Lower leg skin (tissue), 3 donors: Measurements from ENCODE around the gene FUT9.

Experiments used
- CTCF ChIP-seq, 3 donors: fragments of 450-650 bp; IDR thresholded peaks; one replicate each; pipeline ENCODE4 v1.5.1; 2016; ENCODE audit warnings: antibody characterized with exemption in 3 of 3, mild to moderate bottlenecking in 3 of 3, moderate library complexity in 2 of 3
- POLR2A ChIP-seq, 2 donors: fragments of 450-650 bp; IDR thresholded peaks; one replicate each; pipeline ENCODE4 v1.6.1; 2016 to 2017; ENCODE audit warnings: antibody characterized with exemption in 2 of 2, mild to moderate bottlenecking in 1 of 2, moderate library complexity in 1 of 2

- TF ChIP-seq CTCF (IDR thresholded peaks at IDR 0.05) (no peak), POLR2A (IDR thresholded peaks at IDR 0.05) (no peak)
Observed at GRCh38 chr6:96086745-96087144, 71.0 kb downstream of the FUT9 start.
